GM12873 (cell line): Measurements from ENCODE around the gene TAS2R4.

Experiments used
- CTCF ChIP-seq: IDR thresholded peaks from 2 replicates; pipeline ENCODE4 v1.5.1; 2012; ENCODE audit warnings: low read depth, mild to moderate bottlenecking, moderate library complexity, low read length, control low read depth; ENCODE audit not compliant: insufficient read depth; ENCODE audit errors: missing control alignments

Gene TAS2R4, protein sequence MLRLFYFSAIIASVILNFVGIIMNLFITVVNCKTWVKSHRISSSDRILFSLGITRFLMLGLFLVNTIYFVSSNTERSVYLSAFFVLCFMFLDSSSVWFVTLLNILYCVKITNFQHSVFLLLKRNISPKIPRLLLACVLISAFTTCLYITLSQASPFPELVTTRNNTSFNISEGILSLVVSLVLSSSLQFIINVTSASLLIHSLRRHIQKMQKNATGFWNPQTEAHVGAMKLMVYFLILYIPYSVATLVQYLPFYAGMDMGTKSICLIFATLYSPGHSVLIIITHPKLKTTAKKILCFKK

DNA sequence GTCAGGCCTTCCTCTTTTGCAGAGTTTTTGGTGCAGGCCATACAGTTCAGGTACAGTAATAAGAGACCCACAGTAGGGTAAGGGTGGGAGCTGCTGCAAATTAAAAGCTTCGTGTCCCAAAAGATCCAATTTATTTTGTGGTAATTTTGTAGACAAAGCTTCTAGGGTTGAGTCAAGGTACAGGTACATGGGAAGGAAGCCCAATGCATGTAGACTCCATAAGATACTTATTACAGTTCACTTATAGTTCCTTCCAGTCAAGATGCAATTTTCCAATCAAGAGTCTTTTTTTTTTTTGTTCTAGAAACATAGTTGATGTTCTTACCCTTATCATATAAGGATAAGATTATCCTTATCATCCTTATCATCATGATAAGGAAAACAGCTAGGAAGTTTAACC lies at the start of gene TAS2R4:
TAS2R4 (plus strand) TSS at position 301 of the 400 bp plus-strand sequence. CDS start 1,815 bp downstream, outside the sequence.
- TF ChIP-seq CTCF, result no peak

GRCh38 chr7:141729020-141729419 lies 47.5 kb upstream of the TAS2R4 start:
- no peak for TF ChIP-seq CTCF

- TF ChIP-seq CTCF, result no peak
Measured at GRCh38 chr7:141731476-141732149, 44.9 kb upstream of the TAS2R4 start.

DNA sequence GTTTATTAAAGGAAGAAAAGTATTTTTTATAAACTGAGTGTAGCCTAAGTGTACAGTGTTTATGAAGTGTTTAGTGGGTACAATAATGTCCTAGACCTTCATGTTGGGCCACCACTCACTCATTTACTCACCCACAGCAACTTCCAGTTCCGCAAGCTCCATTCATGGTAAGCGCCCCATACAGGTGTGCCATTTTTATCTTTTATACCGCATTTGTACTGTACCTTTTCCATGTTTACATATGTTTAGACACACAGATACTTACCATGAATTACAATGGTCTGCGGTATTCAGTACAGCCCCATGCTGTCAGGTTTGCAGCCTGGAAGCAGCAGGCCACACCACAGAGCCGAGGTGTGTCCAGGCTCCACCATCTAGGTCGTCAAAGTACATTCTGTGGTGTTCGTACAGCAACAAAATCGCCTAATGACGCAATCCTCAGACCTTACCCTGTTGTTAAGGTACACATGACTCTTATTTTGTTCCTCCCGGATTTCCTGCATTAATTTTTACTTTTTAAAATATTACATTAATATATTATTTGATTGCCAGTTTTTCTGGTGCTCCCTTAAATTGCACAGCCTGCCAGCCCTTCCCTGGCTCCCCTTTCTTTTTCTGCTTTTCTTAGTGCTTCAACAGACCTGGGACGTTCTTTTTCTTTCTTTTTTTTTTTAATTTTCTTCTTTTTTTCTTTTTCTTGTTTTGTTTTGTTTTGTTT lies 39.2 kb upstream of the TAS2R4 start:
- TF ChIP-seq CTCF, result no peak

DNA sequence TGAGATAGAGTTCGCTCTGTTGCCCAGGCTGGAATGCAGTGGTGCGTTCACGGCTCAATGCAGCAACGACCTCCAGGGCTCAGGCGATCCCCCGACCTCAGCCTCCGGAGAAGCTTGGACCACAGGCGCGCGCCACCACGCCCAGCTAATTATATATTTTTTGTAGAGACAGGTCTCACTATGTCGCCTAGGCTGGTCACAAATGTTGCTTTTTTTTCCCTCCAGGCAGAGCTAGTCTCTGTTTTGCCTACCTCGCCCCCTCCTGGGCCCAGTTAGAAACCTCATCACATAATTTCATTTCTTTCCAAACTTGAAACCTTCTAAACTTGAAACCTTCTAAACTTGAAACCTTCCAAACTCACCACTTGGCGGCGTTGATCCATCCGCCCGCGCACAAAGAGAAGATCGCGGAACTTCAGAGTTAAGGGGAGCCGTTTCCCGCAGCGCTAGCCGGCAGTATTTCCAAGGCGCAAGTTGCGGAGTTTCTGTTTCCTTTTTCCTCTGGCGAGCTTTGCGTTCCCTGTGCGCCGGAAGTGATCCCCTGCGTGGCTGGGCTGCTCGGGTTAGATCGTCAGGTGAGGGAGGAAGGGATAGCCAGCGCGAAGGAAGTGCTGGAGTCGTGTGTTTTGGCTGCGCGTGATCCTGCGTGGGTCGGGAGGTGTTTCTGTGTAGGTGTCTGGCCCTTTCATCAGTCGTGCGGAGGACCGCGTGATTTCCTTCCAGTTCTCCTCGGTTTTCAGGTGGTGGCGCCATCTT lies 38.5 kb upstream of the TAS2R4 start, which contains the start of gene SSBP1:
SSBP1 (plus strand) TSS at position 523 of the 756 bp plus-strand sequence. CDS start 809 bp downstream, outside the sequence.
- peak; percentile 78 for TF ChIP-seq CTCF

DNA sequence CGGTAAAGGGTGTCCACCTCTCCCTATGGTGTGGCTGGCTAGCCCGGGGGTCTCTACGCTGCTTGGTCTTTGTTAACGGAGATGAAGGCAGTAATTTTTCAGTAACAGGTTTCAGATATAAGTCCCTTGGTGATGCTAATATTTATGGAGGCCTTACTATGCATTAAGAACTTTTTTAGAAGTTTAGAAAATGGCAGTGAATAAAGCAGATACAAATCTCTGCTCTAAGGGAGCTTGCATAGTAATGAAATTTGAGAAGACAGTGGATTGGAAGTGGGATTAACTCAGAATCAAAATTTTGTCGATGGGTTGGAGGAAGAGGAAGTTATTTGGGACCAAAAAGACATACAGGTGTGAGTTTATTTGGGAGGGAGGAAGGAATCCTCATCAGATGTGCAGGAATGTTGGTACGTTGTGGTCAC lies 37.9 kb upstream of the TAS2R4 start:
- TF ChIP-seq CTCF, result no peak
